NCI-H2107 treated with DMSO at 0.1 percent for 48 hours (cell line): ENCODE data around the gene SEC22C.
A peak's percentile ranks its signal among the peaks of the same experiment; 100 is the strongest.
"Not testable (repeated sequence)": the region's sequence is repeated elsewhere in the genome, so short reads cannot be mapped to it uniquely, and the experiment has no call there.

ENCODE experiments used
- DNase-seq: peaks from one replicate; lab custom pipeline; 2025; ENCODE audit not compliant: unreplicated experiment; lab: John Stamatoyannopoulos, UW

The SEC22C gene, protein sequence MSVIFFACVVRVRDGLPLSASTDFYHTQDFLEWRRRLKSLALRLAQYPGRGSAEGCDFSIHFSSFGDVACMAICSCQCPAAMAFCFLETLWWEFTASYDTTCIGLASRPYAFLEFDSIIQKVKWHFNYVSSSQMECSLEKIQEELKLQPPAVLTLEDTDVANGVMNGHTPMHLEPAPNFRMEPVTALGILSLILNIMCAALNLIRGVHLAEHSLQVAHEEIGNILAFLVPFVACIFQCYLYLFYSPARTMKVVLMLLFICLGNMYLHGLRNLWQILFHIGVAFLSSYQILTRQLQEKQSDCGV

GRCh38 chr3:42581709-42582473 is at the start of gene SEC22C:
TSS of gene SEC22C (minus strand) at chr3:42581967. CDS start at chr3:42569046, 12,921 bp downstream.
- peak; percentile 66 for DNase-seq

DNA sequence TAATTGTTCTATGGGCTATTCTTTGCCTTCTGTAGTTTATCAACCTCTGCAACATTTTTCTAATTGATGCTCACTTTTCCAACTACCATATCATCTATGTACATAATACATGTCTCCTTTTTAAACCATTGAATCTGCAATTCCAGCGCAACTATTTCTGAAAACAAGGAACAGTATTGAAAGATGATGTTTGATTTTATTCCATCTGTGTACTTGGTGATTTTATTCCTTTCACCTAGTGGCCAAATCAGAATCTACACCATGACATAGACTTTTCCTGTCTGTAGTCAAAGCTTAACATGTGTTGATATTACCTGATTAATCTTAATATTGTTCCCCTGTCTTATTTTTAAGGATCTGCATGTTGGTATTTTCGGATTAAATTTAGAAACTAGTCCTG is 31.7 kb upstream of the SEC22C start:
- no peak for DNase-seq

DNA sequence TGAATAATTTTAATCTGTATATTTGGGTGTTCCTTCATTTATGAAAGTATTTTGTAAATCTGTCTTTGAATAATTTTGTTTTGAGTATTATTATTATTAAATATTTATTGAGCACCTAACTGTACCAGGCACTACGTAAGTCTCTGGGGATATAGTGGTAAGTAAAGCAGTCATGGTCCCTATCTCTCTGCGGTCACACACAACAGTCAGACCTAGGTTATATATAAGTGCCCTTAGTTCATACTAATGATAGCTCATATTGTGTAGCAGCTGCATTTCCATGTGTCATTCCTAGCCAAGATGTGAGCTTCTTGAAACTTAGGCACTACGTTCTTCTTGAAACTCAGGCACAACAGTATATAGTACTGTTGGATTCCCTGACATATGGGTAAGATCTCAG is 31.2 kb upstream of the SEC22C start:
- no peak for DNase-seq

- DNase-seq = no peak
Observed at GRCh38 chr3:42612217-42612616, 30.4 kb upstream of the SEC22C start.

DNA sequence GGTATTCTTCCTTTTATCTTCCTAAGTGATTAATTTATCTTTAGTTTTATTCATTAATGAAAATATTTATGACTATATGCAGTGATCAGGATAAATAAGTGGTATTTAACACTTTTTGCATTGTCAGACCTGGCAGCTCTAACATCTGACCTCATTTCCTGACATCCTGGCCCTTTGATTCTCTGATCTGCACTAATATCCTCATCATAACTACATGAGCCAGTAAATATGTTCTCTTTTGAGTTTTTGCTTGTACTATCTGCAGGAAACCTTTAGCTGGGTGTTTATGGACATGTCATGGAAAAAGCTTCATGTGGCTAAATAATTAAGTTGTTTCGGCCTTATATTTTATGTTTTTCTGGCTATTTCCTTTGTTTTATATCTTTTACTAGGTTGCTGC is 29.2 kb upstream of the SEC22C start:
- DNase-seq = no peak

- no peak for DNase-seq
Observed at GRCh38 chr3:42608581-42608980, 26.8 kb upstream of the SEC22C start.

DNA sequence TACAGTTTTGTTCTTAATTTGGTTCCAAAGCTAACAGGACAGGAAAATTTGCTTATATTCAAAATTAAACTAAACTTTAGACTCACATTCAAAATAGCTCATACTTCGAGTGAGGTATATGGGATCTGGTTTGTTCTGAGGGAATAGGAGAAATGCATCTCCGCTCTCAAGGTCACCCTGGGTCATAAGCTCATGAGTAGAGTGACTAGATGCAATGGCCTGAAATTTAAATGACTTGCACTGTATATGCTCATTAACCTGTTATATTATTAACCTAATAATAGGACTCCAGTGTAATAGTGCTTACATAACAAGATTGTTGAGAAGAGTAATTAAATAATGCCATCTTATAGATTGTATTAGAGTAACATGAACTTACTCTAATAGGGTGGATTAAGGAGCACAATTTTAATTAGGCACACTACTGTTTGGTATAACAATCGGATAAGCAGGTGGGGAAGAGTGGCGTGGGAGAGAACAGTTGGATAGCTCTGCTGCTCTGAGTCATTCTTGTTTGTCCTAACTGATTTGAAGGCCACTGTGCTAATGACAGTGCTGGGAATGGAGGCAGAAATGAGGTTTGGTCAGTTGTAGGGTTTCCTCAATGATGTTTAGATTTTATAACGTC is 23.9 kb upstream of the SEC22C start:
- DNase-seq = no peak

DNA sequence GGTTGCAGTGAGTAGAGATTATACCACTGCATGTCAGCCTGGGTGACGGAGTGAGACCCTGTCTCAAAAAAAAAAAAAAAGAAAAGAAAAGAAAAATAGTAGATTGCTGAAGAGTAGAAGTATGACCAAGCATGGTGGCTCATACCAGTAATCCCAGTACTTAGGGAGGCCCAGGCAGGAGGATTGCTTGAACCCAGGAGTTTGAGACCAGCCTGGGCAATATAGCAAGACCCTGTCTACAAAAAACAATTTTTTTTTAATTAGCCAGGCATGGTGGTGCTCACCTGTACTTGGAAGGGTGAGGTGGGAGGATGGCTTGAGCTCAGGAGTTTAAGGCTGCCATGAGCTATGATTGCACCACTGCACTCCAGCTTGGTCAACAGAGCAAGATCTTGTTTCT is 21.2 kb upstream of the SEC22C start:
- DNase-seq = no peak

DNA sequence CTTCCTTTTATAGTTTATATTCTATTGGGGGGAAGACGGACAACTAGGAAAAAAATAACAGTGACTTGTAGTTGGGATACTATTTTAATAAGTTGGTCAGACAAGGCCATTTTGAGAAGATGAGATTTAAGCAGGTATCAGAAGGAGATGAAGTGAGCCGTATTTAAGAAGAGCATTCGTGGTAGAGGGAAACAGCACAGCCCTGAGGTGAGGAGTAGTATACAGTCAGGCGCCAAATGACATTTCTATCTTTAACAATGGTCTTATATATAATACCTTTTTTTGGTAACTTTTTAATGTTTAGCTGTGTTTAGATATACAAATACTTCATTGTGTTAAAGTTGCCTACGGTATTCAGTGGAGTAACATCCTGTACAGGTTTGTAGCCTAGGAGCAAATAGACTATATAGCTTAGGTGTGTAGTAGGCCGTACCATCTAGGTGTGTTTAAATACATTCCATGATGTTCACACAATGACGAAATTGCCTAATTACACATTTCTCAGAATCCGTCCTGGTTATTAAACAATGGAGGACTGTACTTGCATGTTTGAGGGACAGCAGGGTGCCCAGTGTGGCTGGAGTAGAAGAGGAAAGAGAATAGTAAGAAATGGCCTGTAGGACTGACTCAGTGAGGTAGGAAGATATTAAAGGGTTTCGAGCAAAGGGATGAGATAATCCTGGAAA is 20.3 kb upstream of the SEC22C start:
- DNase-seq = peak; percentile 5

DNA sequence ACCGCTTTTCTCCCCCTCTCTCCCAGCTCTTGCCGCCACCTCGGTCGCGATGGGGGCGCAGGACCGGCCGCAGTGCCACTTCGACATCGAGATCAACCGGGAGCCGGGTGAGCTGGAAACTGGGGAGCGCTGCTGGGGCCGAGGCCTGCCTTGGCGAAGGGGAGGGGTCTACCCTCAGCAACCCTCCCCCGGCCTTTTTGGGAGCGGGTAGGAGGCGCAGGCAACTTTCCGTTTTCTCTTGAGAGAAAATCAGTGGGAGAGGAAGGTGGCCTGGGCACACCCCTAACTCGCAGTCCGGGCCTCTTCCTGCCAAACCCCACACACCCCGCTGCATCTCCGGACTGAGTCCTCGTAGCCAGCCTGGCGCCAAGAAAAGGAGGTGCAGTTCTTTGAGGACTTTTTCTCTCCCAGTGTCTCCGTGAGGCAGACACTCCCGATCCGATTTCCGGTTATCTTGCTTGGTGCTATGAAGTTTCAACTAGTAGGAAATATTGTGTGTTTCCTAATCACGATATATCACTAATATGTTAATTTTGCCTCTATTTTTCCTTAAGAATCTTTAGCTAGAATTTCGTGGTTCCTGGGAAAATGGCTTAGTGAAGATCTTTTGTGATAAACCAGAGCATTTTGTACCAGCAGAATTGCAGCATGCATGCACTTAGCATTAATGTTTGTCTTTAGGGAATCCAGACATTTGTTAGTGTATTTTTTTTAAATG is 19.4 kb upstream of the SEC22C start:
- peak; percentile 6 for DNase-seq

- peak; percentile 93 for DNase-seq
Observed at GRCh38 chr3:42600111-42600957, 18.6 kb upstream of the SEC22C start, which contains the start of gene NKTR. TSS of gene NKTR (plus strand) at chr3:42600686. CDS start at chr3:42601007, 321 bp downstream.

DNA sequence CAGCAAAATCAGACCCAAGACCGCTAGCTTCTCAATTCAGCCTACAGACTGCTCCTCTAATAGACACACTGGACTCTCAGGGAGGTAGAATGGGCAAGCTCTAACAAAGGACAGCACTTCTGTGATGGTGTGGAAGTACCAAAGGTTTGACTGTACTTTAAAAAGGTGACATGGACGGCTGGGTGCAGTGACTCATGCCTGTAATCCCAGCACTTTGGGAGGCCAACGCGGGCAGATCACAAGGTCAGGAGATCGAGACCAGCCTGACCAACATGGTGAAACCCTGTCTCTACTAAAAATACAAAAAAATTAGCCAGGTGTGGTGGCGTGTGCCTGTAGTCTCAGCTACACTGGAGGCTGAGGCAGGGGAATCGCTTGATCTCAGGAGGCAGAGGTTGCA is 15.3 kb upstream of the SEC22C start:
- DNase-seq = not testable (repeated sequence)

DNA sequence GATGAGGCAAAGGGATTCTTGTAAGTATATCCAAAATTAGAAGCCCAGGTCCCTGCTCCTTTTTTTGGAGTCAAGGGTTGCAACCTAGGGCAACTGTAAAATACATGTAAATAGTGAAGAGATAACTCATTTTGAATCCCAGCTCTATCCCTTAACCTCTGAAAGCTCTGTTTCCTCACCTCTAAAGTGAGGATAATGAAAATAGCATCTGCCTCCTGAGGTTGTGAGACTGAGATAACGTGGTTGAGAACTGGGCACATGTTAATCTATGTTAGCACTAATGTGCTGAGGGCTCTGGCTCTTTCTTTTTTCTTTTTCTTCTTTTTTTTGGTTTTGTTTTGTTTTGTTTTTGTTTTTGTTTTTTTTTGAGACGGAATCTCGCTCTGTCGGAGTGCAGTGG is 13.9 kb upstream of the SEC22C start:
- no peak for DNase-seq

DNA sequence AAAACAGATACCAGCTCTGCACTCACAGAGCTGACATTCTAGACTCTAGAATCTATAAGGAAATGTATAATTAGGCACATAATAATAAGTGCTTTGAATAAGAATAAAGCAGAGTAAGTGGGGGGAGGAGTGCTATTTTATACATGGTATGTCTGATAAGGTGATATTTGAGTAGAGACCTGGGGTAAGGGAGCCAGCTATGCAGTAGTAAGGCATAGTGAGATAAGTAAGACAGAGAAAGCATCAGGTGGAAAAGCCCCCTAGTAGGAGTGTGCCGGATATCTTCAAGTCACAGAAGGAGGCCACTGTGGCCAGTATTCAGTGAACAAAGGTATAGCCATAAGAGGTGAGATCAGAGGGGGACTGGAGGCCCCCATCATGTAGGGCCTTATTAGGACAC is 11.9 kb upstream of the SEC22C start:
- DNase-seq = no peak

DNA sequence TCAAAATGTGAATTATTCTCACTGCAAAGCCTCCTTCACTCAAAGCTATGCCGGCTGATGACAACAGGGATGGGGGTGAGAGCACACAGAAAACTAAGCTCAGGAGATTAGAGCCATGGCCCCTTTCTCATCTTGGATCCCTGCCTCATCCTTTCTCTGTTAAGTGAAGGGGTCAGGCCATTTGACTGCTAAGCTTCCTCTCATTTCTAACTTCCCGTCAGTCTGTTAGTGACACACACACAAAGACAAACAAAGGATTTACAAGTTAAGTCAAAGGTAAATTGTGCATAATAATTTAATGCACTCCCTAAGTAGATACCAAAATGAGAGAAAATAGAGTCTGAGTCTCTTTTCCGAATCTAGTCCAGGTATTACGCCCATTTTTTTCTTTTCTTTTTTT is 10.0 kb upstream of the SEC22C start:
- DNase-seq = no peak

DNA sequence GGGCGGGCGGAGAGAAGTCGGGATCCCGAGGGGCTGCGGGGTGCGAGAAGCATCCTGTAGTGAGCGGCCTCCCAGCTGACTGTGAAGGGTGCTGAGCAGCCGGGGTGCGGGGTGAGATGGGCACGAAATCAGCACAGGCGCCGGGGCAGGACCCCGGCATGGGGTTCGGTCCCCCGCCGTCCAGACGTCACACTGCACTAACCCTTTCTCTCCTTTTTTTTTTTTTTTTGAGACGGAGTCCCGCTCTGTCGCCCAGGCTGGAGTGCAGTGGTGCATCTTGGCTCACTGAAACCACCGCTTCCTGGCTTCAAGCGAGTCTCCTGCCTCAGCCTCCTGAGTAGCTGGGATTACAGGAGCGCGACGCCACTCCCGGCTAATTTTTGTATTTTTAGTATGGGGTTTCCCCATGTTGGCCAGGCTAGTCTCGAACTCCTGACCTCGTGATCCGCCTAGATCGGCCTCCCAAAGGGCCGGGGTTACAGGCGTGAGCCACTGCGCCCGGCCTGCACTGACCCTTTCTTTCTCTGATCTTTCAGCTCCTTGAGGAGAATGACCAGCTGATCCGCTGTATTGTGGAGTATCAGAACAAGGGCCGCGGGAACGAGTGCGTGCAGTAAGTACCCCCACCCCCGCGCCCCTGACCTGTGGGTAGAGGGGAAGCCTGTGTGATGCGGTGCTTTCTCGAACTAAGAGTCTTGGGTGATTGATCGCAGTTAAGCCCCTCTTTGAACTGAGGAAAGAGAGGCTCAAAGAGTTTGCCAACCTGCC is 9.4 kb upstream of the SEC22C start:
- DNase-seq = no peak

DNA sequence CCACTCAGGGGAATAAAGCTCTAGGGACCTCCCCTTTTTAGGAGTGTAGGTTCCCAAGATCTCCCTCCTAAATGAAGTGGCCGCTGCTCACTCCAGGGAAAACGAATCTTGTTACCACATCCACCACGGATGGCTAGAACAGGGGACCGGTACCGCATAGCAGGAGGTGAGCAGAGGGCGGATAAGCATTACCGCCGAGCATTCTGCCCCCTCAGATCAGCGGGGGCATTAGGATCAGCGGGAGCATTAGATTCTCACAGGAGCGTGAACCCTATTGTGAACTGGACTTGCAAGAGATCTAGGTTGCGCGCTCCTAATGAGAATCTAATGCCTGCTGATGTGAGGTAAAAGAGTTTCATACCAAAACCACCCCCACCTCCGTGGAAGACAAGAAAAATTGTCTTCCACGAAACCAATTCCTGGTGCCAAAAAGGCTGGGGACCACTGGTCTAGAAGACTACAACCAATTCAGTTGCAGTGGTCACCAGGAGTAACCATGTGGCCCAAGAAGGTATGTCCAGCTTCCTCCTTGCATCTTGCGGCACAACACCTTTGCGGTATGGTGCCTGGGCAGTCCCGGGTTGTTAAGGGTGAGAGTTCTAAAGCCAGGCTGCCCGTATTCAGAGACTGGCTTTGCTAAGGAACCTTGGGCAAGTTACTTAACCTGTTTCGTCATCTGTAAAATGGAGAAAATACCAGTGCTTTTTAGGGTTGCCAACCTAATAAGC is 7.8 kb upstream of the SEC22C start:
- DNase-seq = no peak

GRCh38 chr3:42588625-42589024 is 6.9 kb upstream of the SEC22C start:
- no peak for DNase-seq
